Keratinocyte (primary cell): ENCODE data around the gene ANO2. TPM values are rescaled to one million over a fixed set of nuclear protein-coding genes. Genes with fewer than 3 reads are reported as not detected.

ENCODE experiments used
- DNase-seq: peaks from one replicate; pipeline ENCODE4 v3.0.0-alpha.2; 2011; ENCODE audit warnings: low read depth, missing footprints, low spot score
- FAIRE-seq: peaks from 2 replicates; lab custom pipeline; 2011; peaks lifted over from hg19 to GRCh38; lab: Jason Lieb, UNC
- H2AFZ ChIP-seq: 2 replicates; pipeline ENCODE4 v1.6.0; 2012; ENCODE audit warnings: low read length, control low read depth, inconsistent platforms; ENCODE audit not compliant: control insufficient read depth
- H3K27ac ChIP-seq: 2 replicates; pipeline ENCODE4 v1.5.1; 2011; ENCODE audit warnings: low read length; ENCODE audit not compliant: control insufficient read depth, insufficient read depth
- H3K27me3 ChIP-seq: 3 replicates; pipeline ENCODE4 v1.6.0; 2011; ENCODE audit warnings: low read length; ENCODE audit not compliant: control insufficient read depth, insufficient read depth; ENCODE audit errors: extremely low read depth
- H3K36me3 ChIP-seq, 2 experiments: 2 replicates in 1 of 2; 3 replicates in 1 of 2; pipeline ENCODE4 v1.5.1; 2011; ENCODE audit warnings: low read length in 2 of 2, mild to moderate bottlenecking in 1 of 2; ENCODE audit not compliant: control insufficient read depth in 2 of 2, insufficient read depth in 2 of 2; ENCODE audit errors: extremely low read depth in 1 of 2
- H3K4me1 ChIP-seq: 3 replicates; pipeline ENCODE4 v1.5.1; 2011; ENCODE audit warnings: low read length; ENCODE audit not compliant: control insufficient read depth, insufficient read depth; ENCODE audit errors: extremely low read depth
- H3K4me2 ChIP-seq: 3 replicates; pipeline ENCODE4 v1.6.0; 2011; ENCODE audit warnings: low read depth, low read length; ENCODE audit not compliant: control insufficient read depth, insufficient read depth; ENCODE audit errors: extremely low read depth
- H3K4me3 ChIP-seq, 3 experiments: fragments of 200-600 bp in 1 of 3; sonication (generic) in 1 of 3; 2 replicates in 2 of 3; 3 replicates in 1 of 3; pipeline ENCODE4 v1.5.1; 2011 to 2016; ENCODE audit warnings: low read length in 3 of 3, mild to moderate bottlenecking in 3 of 3, control low read depth in 2 of 3, inconsistent platforms in 1 of 3, low read depth in 1 of 3, mixed read lengths in 1 of 3, mixed run types in 1 of 3, moderate library complexity in 1 of 3; ENCODE audit not compliant: control insufficient read depth in 2 of 3, insufficient read depth in 2 of 3; ENCODE audit errors: extremely low read depth in 1 of 3
- H3K79me2 ChIP-seq: 2 replicates; pipeline ENCODE4 v1.6.0; 2012; ENCODE audit warnings: low read length; ENCODE audit not compliant: control insufficient read depth, insufficient read depth
- H3K9ac ChIP-seq: 3 replicates; pipeline ENCODE4 v1.6.0; 2011; ENCODE audit warnings: low read length; ENCODE audit not compliant: control insufficient read depth, insufficient read depth; ENCODE audit errors: extremely low read depth
- H3K9me1 ChIP-seq: 3 replicates; pipeline ENCODE4 v1.6.0; 2011; ENCODE audit warnings: low read length; ENCODE audit not compliant: control insufficient read depth, insufficient read depth; ENCODE audit errors: extremely low read depth
- H3K9me3 ChIP-seq: 2 replicates; pipeline ENCODE4 v1.5.1; 2012; ENCODE audit warnings: low read depth, low read length; ENCODE audit not compliant: control insufficient read depth
- H4K20me1 ChIP-seq: 3 replicates; pipeline ENCODE4 v1.6.0; 2011; ENCODE audit warnings: low read length; ENCODE audit not compliant: control insufficient read depth, insufficient read depth; ENCODE audit errors: extremely low read depth
- CTCF ChIP-seq, 3 experiments: IDR thresholded peaks in 1 of 3; conservative IDR thresholded peaks in 1 of 3; optimal IDR thresholded peaks in 1 of 3; 2 replicates in 2 of 3; 3 replicates in 1 of 3; pipeline versions ENCODE3 to v1.5.1; 2011; ENCODE audit warnings: low read length in 3 of 3, mild to moderate bottlenecking in 3 of 3, moderate library complexity in 2 of 3, control low read depth in 1 of 3, inconsistent platforms in 1 of 3; ENCODE audit not compliant: insufficient read depth in 2 of 3; ENCODE audit errors: extremely low read depth in 1 of 3
- EZH2 ChIP-seq: IDR thresholded peaks from one replicate; pipeline ENCODE4 v1.6.1; 2012; ENCODE audit warnings: inconsistent platforms, mild to moderate bottlenecking, low read length, moderate library complexity
- dilution Hi-C: fragments of 300-500 bp; cut with MboI; formaldehyde crosslinking; loops from one replicate; pipeline ENCODE4 v1.7.0; 2020; ENCODE audit warnings: low sequenced_read_pairs; ENCODE audit not compliant: extremely low pct_ligation_motif_present
- polyA plus RNA-seq, 5 experiments: library from polyadenylated mRNA; depleted of rRNA in 3 of 5; stranded (reverse) in 3 of 5; stranded (forward) in 1 of 5; unstranded in 1 of 5; fragments of >200 nt; gene quantifications; 1 replicate in 1 of 5; 2 replicates in 3 of 5; 3 replicates in 1 of 5; pipeline versions ENCODE4 v1.2.1 to v1.2.3, GENCODE V29; 2011 to 2012; ENCODE audit warnings: missing spikeins in 2 of 5, low read depth in 1 of 5, low replicate concordance in 1 of 5

Gene ANO2
- polyA plus RNA-seq, 1 donor (not counting 4 experiments of a cell fraction or from before 2014, with no cell fraction given) = 0.14 TPM

- Histone ChIP-seq H3K27me3 (no peaks in the 10 kb centered on the region), H3K9me1 (no peaks in the 10 kb centered on the region), H3K4me1 (no peaks in the 10 kb centered on the region), H3K27ac (no peak overlapping the region), H3K79me2 (no peaks in the 10 kb centered on the region), H3K4me2 (no peak overlapping the region), H3K9ac (no peak overlapping the region), H3K36me3 (no peaks in the 10 kb centered on the region), H2AFZ (no peak overlapping the region), H3K4me3 (no peak overlapping the region), H3K9me3 (no peaks in the 10 kb centered on the region), H4K20me1 (no peaks in the 10 kb centered on the region)
- FAIRE-seq = no peak
- no peak for TF ChIP-seq EZH2
- no peak for TF ChIP-seq CTCF (optimal IDR thresholded peaks at IDR 0.05 in 1 of 3, IDR thresholded peaks at IDR 0.05 in 1 of 3, conservative IDR thresholded peaks at IDR 0.05 in 1 of 3; ENCODE audit: extremely low read depth in 1 of 3, insufficient read depth in 2 of 3, low read length in 3 of 3)
- DNase-seq = no peak
- dilution Hi-C loops = no loop called here
Measured at GRCh38 chr12:5587711-5588121, 357.3 kb downstream of the ANO2 start.

GRCh38 chr12:5586201-5586600 lies 358.9 kb downstream of the ANO2 start:
- Histone ChIP-seq H3K79me2 (no peaks in the 10 kb centered on the region), H3K9me3 (no peaks in the 10 kb centered on the region), H3K4me2 (no peak overlapping the region), H3K9me1 (no peaks in the 10 kb centered on the region), H3K27ac (no peak overlapping the region), H3K36me3 (no peaks in the 10 kb centered on the region), H2AFZ (no peak overlapping the region), H3K4me1 (no peaks in the 10 kb centered on the region), H3K9ac (no peak overlapping the region), H3K27me3 (no peaks in the 10 kb centered on the region), H4K20me1 (no peaks in the 10 kb centered on the region), H3K4me3 (no peak overlapping the region)
- TF ChIP-seq EZH2 (no peak), CTCF (optimal IDR thresholded peaks at IDR 0.05 in 1 of 3, IDR thresholded peaks at IDR 0.05 in 1 of 3, conservative IDR thresholded peaks at IDR 0.05 in 1 of 3; ENCODE audit: extremely low read depth in 1 of 3, insufficient read depth in 2 of 3, low read length in 3 of 3) (no peak)
- dilution Hi-C loops = no loop called here
- FAIRE-seq (no peak), DNase-seq (no peak)
